Suprapubic skin (tissue), 4 donors: Measurements from ENCODE around the gene ELMO1. TPM values are rescaled to one million over a fixed set of nuclear protein-coding genes. Genes with fewer than 3 reads are reported as not detected.

Experiments used
- DNase-seq, 2 donors: peaks; one replicate each; pipeline ENCODE4 v3.0.0-alpha.2; 2019; ENCODE audit warnings: low spot score in 2 of 2
- H3K27ac ChIP-seq: fragments of 200-600 bp; sonication (generic); one replicate; pipeline ENCODE4 v1.5.1; 2019
- H3K27me3 ChIP-seq: fragments of 200-600 bp; sonication (generic); one replicate; pipeline ENCODE4 v1.5.1; 2019
- H3K36me3 ChIP-seq: fragments of 200-600 bp; sonication (generic); one replicate; pipeline ENCODE4 v1.5.1; 2019
- H3K4me1 ChIP-seq: fragments of 200-600 bp; sonication (generic); one replicate; pipeline ENCODE4 v1.5.1; 2019
- H3K4me3 ChIP-seq: fragments of 200-600 bp; sonication (generic); one replicate; pipeline ENCODE4 v1.5.1; 2019; ENCODE audit warnings: mild to moderate bottlenecking
- H3K9me3 ChIP-seq: fragments of 200-600 bp; sonication (generic); one replicate; pipeline ENCODE4 v1.5.1; 2019
- CTCF ChIP-seq, 2 donors: fragments of 200-600 bp in 1 of 2; fragments of 450-650 bp in 1 of 2; sonication (generic) in 1 of 2; IDR thresholded peaks; one replicate each; pipeline ENCODE4 v1.5.1; 2016 to 2019; ENCODE audit warnings: antibody characterized with exemption in 2 of 2, mild to moderate bottlenecking in 1 of 2, moderate library complexity in 1 of 2
- EP300 ChIP-seq: sonication (generic); formaldehyde crosslinking; IDR thresholded peaks from one replicate; pipeline ENCODE4 v1.6.1; 2017; ENCODE audit warnings: antibody characterized with exemption
- POLR2A ChIP-seq, 2 donors: fragments of 450-650 bp; IDR thresholded peaks; one replicate each; pipeline ENCODE4 v1.6.1; 2017; ENCODE audit warnings: antibody characterized with exemption in 2 of 2, mild to moderate bottlenecking in 2 of 2, moderate library complexity in 2 of 2
- POLR2AphosphoS5 ChIP-seq, 3 donors: sonication (generic); formaldehyde crosslinking; IDR thresholded peaks; one replicate each; pipeline ENCODE4 v1.6.1; 2017; ENCODE audit warnings: antibody characterized with exemption in 3 of 3
- WGBS: methylation state at CpG from one replicate; pipeline ENCODE4 v1.1.5; 2018; 5-methylcytosine and 5-hydroxymethylcytosine counted together
- total RNA-seq, 4 donors: library from RNA; depleted of rRNA; stranded (reverse); fragments of >200 nt; gene quantifications; one replicate each; pipeline ENCODE4 v1.1.0, GENCODE V29; 2016

Gene ELMO1
- total RNA-seq, 4 donors from 2014 or later: 9.8 to 49.6 (median 22.2) TPM

- no peak for TF ChIP-seq EP300
- no peak for TF ChIP-seq CTCF (IDR thresholded peaks at IDR 0.05)
- no peak for TF ChIP-seq POLR2A (IDR thresholded peaks at IDR 0.05)
- no peak for TF ChIP-seq POLR2AphosphoS5 (IDR thresholded peaks at IDR 0.05)
- no peaks in the 10 kb centered on the region for H3K27me3 ChIP-seq
- WGBS: 82% methylated on average over 3 of the region's 3 CpGs
- no peaks in the 10 kb centered on the region for H3K9me3 ChIP-seq
- H3K4me3 ChIP-seq: no peak overlapping the region
- H3K27ac ChIP-seq: no peak overlapping the region
- no peaks in the 10 kb centered on the region for H3K4me1 ChIP-seq
- no peaks in the 10 kb centered on the region for H3K36me3 ChIP-seq
- no peak for DNase-seq
These were observed 18.3 kb upstream of the ELMO1 start for GRCh38 chr7:37467002-37467401.

GRCh38 chr7:37462138-37462537 lies 13.5 kb upstream of the ELMO1 start:
- H3K9me3 ChIP-seq: no peaks in the 10 kb centered on the region
- no peak overlapping the region for H3K27ac ChIP-seq
- no peaks in the 10 kb centered on the region for H3K27me3 ChIP-seq
- no peak for DNase-seq
- H3K4me1 ChIP-seq: no peaks in the 10 kb centered on the region
- H3K4me3 ChIP-seq: no peak overlapping the region
- no peaks in the 10 kb centered on the region for H3K36me3 ChIP-seq
- TF ChIP-seq EP300: no peak
- no peak for TF ChIP-seq POLR2AphosphoS5 (IDR thresholded peaks at IDR 0.05)
- TF ChIP-seq CTCF (IDR thresholded peaks at IDR 0.05): no peak
- TF ChIP-seq POLR2A (IDR thresholded peaks at IDR 0.05): no peak
- 72% methylated on average over 1 of the region's 1 CpG for WGBS

GRCh38 chr7:37455081-37455480 lies 6.4 kb upstream of the ELMO1 start:
- Histone ChIP-seq H3K36me3 (no peaks in the 10 kb centered on the region), H3K4me3 (no peak overlapping the region), H3K4me1 (no peaks in the 10 kb centered on the region), H3K27me3 (no peaks in the 10 kb centered on the region), H3K9me3 (no peaks in the 10 kb centered on the region), H3K27ac (no peak overlapping the region)
- no peak for DNase-seq
- WGBS: 92% methylated on average over 3 of the region's 3 CpGs
- TF ChIP-seq CTCF (IDR thresholded peaks at IDR 0.05) (no peak), POLR2A (IDR thresholded peaks at IDR 0.05) (no peak), POLR2AphosphoS5 (IDR thresholded peaks at IDR 0.05) (no peak), EP300 (no peak)

GRCh38 chr7:37452346-37452745 lies 3.7 kb upstream of the ELMO1 start:
- no peak overlapping the region for H3K4me3 ChIP-seq
- peaks cover 13% of the 10 kb centered on the region for H3K4me1 ChIP-seq
- peaks cover 4% of the 10 kb centered on the region for H3K27me3 ChIP-seq
- TF ChIP-seq POLR2A (IDR thresholded peaks at IDR 0.05) (no peak), EP300 (no peak), POLR2AphosphoS5 (IDR thresholded peaks at IDR 0.05) (no peak), CTCF (IDR thresholded peaks at IDR 0.05) (no peak)
- H3K27ac ChIP-seq: no peak overlapping the region
- no peak for DNase-seq
- H3K36me3 ChIP-seq: no peaks in the 10 kb centered on the region
- no peaks in the 10 kb centered on the region for H3K9me3 ChIP-seq
- 84% methylated on average over 5 of the region's 5 CpGs for WGBS

GRCh38 chr7:37450035-37450434 lies 1.4 kb upstream of the ELMO1 start:
- Histone ChIP-seq H3K27ac (no peak overlapping the region), H3K27me3 (peaks cover 4% of the 10 kb centered on the region), H3K36me3 (no peaks in the 10 kb centered on the region), H3K4me1 (peaks cover 16% of the 10 kb centered on the region), H3K9me3 (no peaks in the 10 kb centered on the region), H3K4me3 (no peak overlapping the region)
- WGBS: 91% methylated on average over 3 of the region's 3 CpGs
- TF ChIP-seq POLR2A (IDR thresholded peaks at IDR 0.05) (no peak), POLR2AphosphoS5 (IDR thresholded peaks at IDR 0.05) (no peak), CTCF (IDR thresholded peaks at IDR 0.05) (no peak), EP300 (no peak)
- no peak for DNase-seq
